GM19467 (cell line): Measurements from ENCODE around the gene RNF31.

Experiments
- ATAC-seq: cut with Tn5 transposase; IDR thresholded peaks from one replicate; pipeline ENCODE4 v1.9.1; 2021; ENCODE audit warnings: mild to moderate bottlenecking, moderate library complexity; ENCODE audit not compliant: unreplicated experiment

RNF31 gene

DNA sequence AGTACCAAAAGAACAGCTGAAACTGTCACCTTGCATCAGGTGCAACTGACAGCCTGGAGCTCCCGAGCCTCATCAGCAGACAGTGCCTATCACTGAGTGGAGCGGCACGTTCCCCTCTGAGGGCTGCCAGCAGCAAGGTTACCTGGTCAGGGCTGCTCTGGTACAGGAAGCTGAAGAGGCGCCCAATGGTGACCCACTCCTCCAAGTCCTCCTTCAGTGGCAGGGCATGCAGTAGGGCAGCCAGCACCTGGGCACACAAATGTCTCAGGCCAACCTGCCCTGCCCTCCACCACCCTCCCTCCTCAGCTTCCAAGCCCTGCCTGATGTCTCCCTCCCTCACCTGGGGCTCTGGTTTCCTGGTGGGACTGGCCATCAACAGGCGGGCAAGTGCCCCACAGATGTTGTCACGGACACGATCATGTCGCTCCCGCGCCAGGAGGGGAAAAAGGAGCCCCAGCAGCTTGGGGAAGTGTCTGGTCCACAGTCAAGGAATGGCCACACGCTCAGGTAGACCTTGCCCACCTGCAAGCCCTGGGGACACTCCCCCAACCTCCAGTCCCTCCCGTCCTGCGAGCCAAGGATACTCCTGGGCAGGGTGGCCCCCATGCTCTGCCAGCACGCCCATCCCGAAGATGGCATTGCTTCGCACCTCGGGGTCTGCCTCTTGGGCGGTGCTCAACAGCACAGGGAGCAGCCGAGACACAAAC is 34.2 kb downstream of the RNF31 start:
- no peak for ATAC-seq

DNA sequence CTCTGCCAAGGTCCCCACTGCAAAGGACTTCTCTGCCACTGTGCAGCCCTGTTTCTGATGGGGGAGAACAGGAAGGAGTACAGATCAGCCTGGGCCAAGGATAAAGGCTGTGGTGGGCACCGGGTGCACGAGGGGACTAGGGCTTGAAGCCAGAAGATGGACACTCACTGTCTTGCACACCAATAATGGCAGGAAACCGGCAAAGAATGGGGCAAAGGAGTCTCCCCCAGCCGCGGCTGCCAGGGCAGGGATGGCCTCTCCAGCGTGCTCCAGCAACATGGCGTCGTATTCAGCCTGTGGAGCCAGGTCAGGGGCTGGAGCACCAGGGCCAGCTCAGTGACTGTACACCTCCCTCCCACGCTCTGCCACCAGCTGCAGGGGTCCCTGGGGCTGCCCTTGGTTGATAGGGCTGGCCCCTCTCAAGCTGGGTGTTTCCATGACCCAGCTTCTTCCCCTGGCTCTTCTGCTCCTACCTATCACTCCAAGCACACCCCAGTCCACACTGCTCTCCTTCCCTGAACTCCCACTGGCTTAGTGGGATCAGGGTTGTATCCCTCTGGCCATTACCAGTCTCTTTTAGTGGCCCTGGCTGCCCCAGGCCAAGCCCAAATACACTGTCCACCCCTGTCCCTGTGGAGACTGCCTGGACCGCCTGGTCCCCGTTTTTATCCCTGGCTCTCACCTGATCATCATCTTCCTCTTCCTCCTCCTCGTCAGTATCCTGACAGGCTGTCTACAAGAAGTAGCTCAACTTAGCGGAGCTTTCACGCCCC is 35.0 kb downstream of the RNF31 start:
- ATAC-seq, result no peak

DNA sequence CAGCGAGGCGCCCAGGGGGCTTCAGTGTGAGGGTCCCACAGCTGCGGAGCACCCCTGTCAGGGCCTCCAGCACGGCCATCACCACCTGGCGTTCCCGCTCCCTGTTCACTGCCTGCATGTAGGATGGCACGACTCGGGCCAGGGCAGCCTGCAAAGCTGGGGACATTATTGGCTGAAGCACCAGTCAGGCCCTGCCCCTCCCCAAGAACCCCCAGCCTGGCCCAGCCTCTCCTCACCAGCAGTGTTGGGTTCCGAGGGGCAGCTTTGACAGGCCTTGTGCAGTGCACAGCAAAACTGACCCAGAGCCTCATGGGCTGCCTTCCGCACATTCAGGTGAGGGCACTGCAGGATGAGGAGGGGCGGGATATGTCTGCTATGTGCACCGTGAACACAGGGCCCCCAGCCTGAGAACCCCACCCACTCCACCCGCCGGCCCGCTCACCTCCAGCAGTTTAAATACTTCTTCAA is 35.8 kb downstream of the RNF31 start:
- ATAC-seq, result no peak

DNA sequence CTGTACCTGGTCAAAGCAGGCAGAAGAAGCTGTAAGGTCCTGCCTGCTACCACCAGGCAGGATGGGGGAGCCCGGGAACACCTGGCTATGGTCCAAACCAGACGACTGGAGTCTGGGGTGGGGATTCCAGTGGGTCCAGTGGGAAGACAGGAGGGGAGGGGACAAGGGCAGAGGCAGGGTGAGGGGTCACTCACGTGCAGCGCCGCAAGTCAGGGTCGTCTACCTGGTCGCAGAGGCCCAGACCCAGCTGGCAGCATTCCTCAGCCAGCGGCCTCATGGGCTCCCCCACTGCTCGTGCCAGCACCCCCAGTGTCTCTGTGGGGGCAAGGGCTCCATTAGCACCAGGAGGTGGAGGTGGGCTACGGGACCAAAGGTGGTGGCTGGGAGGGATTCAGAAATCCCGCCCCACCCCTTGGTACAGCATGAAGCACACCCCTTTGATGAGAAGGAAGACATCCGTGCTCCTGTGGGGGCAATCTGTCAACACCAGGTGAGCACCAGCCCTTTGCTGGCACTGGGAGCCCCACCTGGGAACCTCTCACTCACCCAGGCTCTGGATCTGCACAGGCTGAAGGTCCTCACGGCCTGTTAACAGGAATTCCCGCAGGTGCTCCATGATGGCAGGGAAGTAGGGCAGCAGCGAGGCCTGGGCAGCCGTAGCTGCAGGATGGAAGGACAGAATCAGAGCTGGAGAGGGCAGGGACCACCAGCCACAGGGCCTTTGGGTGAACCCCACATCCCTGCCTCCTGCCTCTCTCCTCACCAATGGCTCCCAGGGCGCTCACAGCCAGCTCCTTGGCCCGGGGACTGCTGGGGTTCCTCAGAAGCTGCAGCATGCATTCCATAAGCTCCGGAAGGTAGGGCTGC is 37.0 kb downstream of the RNF31 start:
- ATAC-seq, result no peak

DNA sequence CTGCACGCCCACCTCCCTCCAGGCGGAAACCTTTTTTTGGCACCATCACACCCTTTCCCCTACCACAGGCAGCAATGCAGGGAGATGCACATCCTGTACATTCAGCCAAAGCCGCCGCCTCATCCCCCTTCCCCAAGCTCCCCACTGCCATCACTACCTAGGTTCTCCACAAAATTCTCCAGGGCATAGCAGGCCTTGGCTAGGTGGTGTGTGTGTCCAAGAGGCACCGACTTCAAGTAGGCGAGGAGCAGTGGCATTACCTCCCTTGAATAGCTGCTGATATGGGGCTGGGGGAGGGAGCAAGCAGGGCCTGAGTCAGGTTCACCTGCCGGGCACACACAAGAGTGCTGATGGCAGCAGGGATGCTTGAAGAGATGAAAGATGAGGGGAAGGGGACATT is 37.7 kb downstream of the RNF31 start:
- no peak for ATAC-seq

DNA sequence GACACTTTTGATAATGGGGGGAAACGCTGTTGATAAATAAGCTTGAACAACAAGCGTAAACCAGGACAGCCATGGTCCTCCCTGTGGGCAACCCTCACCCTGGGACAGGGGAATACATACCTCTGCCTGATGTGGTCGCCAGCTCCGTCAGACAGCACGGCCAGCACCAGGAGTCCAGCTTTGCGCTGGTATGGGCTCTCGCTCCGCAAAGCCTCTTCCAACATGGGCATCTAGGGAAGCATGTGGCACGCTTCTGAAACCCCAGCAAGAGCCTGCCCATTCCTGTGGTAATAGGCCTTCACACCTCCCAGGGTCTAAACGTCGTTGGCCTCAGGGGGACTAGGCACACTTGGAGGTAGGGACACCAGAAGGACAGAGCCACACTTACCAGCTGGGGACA is 38.4 kb downstream of the RNF31 start:
- no peak for ATAC-seq

DNA sequence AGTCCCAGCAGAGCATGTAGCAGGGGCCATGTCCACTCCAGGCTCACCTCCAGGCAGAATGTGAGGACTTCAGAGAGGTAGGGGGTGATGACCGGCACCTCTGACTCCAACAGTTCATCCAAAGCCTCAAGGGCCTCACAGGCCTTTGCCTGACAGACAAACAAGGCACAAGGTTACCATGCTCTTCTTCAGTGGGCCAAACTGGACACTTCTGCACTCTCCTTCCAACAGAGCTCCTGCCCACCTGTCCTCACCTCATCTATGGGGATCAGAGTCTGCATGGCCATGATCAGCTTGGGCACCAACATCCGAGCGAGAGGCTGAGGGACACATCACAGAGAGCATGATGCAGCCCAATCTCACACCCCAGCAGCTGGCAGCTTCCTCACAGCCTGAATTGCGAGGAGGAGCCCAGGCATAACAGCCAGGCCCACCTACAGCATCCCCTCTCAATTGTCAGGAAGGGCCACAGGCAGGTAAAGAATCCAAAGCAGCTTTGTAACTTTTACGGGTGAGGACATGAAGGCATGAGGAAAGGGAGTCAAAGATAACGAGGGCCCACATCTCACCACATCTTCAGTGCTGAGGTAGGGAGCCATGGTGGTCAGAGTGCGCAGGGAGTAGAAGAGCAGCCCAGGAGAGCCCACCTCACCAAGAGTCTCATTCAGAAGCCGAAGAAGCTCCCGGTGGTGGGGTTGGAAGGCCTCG is 39.7 kb downstream of the RNF31 start:
- no peak for ATAC-seq

DNA sequence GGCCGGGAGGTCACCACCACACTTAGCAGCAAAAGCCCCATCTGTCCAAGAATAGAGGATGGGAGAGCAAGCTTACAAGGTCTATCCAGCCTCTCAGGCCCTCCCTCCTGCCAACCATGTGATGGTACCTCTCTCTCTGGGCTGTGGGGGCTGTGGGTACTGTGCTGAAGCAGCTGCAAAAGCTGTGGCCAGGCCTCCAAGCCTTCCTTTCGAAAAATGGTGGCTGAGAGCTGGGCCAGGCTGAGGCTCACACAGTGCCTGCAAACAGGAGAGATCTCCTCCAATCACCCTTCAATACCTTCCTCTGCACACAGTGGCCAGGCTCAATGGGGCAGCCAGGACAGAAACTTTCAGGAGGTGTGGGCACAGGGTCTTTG is 40.2 kb downstream of the RNF31 start:
- no peak for ATAC-seq

DNA sequence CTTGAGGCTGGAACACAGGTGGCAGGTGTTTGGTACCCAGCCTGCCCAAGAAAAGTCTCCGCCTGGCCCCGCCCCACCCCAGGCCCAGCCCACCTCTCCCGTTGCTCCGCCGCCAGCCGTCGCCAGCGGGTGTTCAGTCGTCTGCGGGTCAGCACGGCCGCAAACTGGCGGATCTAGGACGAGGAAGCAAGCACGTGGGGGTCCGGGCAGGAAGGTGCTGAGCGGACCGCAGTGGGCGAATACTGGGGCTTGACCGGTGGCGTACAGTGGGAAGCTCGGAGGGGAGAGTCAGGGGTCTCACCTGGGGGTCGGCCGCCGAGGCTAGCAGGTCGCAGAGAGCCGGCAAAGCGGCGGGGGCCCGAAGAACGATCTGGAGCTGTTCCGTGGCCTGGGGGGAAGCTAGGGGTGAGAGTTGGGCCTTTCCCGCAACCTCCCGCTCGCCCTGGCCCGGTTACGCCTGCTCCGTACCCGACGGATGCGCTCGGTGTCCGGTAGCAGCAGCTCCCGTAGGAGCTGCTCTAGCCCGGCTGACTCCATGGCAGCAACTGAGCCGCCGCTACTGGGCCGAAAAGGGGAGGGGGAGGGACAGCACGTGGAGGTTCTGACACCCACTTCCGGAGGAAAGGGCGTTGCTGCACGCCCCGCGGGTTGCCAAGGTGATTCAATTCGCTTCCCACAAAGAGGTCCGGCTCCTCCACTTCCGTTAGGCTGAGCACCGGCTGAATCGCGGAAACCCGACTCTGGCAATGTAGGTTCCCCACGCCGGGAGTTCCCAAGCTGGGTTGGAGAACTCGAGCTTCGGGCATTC is 41.2 kb downstream of the RNF31 start, which contains the start of gene IPO4:
IPO4 (minus strand) TSS at position 566 of the 808 bp plus-strand sequence; CDS start at position 537, 29 bp downstream.
- peak; percentile 77 for ATAC-seq

DNA sequence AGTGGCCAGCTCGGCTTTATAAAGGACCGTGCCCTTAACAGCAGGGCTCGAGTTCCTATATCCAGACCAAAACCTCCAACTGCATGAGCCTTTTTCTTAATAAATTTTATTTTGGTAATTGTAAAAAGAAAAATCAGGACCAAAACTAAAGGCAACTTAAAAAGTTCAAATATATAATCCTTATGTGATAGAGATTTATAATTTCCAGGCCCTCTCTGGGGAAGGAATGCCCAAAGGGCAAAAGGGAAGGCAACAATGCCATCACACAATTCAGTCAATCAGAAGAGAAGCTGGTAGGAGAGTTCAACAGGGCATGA is 41.7 kb downstream of the RNF31 start:
- ATAC-seq, result no peak

DNA sequence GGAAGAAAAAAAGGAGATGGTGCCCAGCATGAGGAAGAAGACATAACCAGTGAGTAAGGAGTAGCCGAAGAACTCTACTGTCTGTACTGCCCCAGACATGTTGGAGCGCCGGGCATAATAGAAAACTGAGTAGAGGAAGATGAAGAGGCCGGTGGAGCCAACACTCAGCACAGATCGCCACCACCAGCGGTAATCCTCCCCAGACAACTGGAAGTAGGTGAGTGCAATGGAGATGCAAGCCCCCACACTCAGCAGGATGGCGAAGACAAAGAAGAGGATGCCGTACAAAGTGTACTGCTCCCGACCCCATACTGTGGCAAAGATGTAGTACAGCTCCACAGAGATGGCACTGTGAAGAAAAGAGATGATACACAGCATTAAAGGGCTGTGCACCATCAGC is 42.2 kb downstream of the RNF31 start:
- no peak for ATAC-seq

DNA sequence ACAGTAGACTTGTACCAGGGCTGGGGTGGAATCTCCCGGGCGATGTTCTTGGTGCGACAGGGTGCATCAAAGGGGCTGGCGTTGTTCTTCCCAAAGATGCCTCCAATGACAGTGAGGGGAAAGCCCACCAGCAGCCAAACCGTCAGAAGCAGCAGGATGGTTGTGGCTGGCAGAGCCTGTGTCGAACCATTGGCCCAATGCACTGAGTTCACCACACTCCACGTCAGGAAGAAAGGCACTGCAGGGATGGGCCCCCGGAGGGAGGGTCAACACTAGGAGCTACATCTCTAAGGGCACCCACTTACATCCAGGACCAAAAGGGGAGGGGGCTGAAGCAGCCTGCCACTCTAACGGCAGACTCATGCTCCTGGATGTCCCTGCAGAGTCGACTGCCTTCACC is 43.1 kb downstream of the RNF31 start:
- ATAC-seq, result no peak

DNA sequence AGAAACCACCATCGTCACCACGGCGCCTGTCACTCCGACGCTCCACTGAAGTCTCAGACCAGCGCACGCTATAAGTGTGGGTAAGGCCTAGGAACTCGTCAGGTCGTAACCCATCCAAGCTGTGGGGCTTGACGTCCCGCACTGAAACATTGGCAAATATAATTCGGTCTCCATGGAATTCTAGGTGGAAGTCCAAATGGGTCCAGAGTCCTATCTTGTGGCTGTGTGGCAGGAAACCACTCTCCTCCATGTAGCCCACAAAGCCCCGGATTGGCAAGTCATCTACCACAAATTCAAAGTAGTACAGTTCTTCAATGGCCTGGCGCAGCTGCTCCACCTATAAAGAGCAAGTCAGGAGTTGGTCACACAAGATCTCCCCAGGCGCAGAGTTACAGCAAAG is 45.6 kb downstream of the RNF31 start:
- ATAC-seq, result no peak

DNA sequence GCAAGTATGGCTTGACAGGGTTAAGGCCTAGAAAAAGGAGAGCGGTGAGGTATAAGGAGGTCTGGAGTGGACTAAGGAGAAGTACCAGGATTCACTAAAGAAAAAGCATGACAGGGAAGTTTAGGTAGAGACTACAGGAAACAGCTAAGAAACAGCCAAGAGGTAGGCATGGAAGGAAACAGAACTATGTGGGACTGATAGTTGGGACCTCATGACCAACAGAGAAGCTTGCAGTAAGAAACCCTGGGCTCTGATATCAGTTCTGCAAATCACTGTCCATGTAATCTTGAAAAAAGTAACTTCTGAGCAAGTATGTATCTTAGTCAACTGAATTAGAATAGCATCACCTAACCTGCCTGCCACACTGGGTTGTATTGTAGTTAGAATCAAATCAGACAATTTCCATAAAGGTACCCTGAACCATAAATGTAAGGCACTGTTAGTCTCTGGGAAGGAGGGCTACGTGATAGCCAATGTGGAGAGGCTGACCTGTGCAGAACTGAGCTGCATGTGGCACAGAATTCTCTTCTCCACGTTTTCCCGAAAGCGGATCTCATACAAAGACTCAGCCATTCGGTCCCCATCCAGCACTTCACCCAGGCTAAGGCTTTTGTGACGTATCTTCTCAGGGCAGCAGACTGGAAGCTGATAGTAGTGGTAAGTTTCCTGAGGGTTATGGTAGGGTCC is 47.0 kb downstream of the RNF31 start:
- ATAC-seq, result no peak

DNA sequence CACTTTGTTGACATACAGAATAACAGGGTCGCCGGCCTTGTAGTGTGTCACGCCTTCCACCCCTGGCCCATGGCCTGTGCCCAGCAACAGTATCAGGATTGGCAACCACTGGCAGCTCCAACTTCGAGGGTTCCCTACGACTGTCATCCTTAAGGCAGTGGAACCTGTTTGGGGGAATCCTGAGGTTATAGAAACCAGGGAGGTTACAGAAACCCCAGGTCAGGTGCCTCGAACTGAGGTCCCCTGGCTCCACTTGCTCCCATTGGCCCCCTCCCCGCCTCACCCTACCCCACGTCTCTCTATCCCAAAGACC is 47.5 kb downstream of the RNF31 start:
- ATAC-seq, result no peak

DNA sequence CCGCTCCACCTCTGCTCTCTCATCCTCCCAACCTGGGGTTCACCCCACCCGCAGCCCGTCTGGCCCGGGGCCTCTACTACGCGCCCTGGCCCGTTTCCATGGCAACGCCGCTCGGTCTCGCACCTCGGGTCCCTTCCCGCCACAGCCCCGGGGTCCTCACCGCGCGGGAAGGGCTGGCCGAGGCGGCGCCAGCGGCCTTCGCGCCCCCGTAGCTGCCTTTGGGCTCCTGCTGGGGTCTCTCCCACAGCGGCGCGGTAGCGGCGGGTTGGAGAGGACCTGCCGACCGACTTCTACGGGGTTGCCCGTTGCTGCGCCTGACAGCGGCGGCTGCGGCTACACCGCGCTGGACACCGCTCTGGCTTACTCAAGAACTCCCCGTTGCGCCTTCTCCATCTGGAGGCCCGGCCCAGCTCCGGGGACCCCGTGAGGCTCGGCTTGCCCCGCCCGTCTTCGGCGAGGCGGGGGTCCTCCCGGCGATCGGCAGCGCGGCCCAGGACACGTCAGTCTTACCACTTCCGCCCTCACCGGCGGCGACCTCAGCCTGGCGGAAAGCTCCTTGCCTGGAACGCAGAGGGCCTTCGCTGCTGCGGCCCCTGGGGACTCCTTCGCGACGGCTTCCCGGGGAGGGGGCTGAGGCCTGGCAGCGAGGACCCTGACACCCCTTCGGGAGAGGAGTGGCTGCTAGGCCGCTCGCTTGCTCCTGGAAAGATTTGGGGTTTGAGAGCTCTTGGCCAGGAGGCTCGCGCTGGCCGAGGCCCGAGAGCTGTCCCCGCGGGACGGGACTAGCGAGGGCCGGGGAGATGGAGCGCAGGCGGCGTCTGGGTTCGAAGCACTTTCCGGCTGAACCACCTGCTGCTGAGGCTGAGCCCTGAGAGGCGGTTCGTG is 48.1 kb downstream of the RNF31 start, which contains the start of gene TM9SF1:
TM9SF1 (minus strand) TSS at position 256 of the 885 bp plus-strand sequence. CDS start 422 bp downstream, outside the sequence.
- peak; percentile 71 for ATAC-seq

DNA sequence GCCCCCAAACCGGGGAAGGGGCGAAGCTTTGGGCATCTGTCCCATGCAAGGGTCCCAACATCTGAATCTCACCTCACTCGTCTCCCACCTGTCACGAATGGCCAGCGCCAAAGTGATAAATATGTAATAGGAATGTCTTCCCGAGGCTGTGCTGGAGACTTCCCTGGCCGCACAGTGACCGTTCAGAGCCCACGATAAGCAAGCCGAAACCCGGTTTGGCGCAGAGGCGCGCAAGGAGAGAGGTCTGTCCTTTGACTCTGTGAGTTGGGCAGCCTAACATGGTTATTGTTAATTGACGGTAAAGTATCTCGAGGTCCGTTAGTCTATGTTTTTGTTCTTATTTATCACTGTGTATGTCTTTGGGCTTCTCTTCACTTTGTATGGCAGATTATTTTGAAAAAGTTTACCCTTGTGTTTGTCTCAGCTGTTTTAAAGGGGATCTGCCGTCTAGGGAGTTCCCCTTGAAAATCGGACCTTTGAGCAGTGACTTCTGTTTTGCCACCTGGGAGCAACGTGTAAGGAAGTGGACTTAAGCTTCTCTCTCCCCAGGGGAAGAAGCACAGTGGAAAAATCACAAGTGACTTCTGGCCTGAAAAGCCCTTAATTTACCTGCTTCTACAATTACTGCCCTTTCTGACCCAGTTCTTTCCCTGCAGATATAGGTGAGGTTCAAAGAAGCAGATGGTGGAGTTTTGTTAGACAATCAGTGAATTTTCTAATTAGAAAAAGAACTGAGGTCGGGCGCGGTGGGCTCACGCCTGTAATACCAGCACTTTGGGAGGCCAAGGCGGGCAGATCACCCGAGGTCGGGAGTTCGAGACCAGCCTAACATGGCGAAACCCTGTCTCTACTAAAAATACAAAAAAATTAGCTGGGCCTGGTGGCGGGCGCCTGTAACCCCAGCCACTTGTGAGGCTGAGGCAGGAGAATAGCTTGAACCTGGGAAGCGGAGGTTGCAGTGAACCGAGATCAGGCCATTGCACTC is 49.1 kb downstream of the RNF31 start:
- ATAC-seq, result peak; percentile 6
